Measurements from ENCODE around the gene CENPH.
"Not testable (repeated sequence)": the region's sequence is repeated elsewhere in the genome, so short reads cannot be mapped to it uniquely, and the experiment has no call there.

CENPH gene

GRCh38 chr5:69211200-69211599, 21.8 kb downstream of the CENPH start:
- DNase-seq, result no peak

GRCh38 chr5:69212022-69212421, 22.6 kb downstream of the CENPH start:
- no peak for DNase-seq

DNA sequence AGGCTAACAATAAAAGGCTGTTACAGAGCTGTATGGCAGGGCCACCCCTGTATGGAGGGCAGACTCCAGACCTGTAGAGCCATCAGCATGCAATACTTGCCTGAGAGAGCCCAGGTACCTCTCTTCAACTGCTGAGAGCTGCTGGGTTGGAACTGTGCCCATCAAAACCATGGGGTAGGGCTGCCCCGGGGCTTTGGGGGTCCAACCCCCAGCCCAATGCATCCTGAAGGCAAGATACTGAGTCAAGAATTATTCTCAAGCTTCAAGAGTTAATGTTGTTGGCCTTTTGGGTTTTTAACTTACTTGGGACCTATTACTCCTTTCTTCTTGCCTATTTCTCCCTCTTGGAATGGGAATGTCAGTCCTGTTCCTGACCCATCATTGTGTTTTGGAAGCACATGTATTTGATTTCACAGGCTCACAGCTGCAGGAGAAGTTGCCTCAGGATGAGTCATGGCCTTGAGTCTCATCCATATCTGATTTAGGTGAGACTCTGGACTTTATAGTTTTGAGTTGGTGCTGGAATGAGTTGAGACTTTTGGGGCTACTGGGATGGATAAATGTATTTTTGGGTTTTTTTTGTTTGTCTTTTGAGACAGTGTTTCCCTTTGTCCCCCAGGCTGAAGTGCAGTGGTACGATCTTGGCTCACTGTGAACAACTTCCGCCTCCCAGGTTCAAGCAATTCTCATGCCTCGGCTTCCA, 24.3 kb downstream of the CENPH start:
- DNase-seq, result no peak

DNA sequence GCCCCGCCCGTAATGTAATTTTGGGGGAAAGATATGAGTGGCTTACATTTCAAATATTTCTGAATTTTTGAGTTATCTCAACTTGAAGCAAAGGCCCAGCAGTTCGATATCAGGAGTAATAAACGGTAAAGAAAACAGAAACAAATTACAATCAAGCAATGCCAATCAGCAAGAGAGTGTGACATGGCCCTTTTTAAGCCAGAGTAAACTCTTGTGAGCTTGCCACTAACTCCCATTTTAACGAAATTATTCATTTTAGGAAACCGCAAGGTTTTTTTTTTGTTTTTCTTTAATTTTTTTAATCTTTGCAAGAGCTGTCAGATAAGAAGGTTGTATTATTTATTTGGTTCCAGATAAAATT, 27.7 kb downstream of the CENPH start:
- no peak for DNase-seq

GRCh38 chr5:69217548-69218526, 28.5 kb downstream of the CENPH start:
- peak; percentile 92 for DNase-seq

DNA sequence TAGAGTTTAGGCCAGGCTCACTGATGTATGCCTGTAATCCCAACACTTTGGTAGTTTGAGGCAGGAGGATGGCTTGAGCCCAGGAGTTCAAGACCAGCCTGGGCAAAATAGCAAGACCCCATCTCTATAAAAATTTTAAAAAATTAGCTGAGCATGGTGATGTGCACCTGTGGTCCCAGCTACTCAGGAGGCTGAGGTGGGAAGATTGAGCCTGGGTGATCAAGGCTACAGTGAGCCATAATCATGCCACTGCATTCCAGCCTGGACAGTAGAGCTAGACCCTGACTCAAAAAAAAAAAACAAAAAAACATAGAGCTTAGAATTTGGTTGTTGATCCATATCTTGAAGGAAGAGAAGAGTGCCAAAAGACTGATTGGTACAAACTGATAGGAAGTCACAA, 30.6 kb downstream of the CENPH start:
- DNase-seq, result no peak

- DNase-seq, result not testable (repeated sequence)
These were observed 31.0 kb downstream of the CENPH start for GRCh38 chr5:69220371-69220770.

GRCh38 chr5:69220833-69221232, 31.4 kb downstream of the CENPH start:
- DNase-seq, result not testable (repeated sequence)

DNA sequence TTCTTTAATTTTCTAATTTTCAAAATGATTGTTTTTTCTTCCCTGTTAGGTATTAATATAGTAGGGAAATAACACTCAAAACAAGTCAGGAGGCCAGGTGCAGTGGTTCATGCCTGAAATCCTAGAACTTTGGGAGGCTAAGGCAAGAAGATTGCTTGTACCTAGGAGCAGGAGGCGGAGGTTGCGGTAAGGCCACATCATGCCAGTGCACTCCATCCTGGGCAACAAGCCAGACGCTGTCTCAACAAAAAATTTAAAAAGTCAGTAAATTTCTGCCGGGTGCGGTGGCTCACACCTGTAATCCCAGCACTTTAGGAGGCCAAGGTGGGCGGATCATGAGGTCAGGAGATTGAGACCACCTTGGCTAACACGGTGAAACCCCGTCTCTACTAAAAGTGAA, 35.1 kb downstream of the CENPH start:
- no peak for DNase-seq

DNA sequence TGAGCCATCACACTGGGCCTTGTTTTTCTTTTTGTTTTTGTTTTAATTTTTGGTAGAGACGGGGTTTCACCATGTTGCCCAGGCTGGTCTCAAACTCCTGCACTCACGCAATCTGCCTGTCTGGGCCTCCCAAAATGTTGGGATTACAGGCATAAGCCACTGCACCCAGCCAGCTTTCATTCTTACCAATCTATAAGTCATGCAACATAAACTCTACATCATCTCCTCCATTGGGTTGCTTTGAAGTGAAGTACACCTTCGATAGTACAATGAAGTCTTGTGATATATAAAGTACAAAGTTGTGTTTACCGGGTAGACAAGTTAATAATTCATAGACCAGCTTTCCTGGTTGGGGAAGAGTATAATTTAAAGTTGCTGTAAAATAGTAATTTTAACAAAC, 36.5 kb downstream of the CENPH start:
- no peak for DNase-seq

DNA sequence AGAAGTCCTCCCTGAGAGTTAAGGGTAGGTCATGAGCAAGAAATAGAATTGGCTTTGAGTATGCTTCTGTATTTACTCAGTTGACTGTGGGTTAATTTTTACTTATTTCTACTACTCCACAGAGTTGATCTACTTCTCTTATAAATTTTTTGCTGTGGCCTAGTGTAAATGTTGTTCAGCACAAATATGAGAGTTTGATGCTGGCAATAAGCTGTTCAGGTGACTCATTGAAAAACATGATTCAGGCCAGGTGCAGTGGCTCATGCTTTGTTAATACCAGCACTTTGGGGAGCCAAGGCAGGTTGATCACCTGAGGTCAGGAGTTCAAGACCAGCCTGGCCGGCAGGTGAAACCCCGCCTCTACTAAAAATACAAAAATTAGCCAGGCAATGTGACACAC, 40.8 kb downstream of the CENPH start:
- DNase-seq, result no peak

DNA sequence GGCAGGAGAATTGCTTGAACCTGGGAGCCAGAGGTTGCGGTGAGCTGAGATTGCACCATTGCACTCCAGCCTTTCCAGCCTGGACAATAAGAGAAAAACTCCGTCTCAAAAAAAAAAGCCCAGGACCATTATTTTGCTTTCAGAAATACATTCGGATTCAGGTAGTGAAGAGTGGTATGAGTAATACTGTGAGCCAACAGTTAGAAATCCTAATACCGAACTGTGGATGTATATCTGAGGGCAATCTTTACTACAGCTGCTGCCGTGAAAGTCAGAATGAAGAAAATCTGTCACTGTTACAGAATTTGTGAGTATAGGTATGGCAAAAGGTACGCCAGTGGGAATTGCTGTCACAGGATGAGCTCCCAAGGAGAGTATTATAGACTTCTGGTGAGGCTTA, 41.9 kb downstream of the CENPH start:
- DNase-seq, result no peak

DNA sequence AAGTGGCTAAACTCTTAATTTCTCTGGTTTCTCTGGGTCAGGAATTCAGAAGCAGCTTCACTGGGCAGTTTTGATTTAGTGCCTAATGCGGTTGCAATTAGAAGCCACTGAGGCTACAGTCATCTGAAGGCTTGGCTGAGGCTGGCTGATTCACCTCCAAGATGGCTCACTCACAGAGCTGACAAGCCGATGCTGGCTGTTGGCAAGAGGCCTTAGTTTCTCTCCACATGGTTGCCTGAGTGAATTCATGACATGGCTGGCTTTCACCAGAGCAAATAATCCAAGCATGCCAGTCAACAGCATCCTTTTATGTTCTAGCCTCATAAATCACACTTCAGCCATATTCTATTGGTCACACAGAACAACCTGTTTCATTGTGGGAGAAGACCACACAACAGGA, 42.5 kb downstream of the CENPH start:
- DNase-seq, result no peak

- DNase-seq, result peak; percentile 92
These were observed 45.3 kb downstream of the CENPH start, which contains the start of gene CDK7 for GRCh38 chr5:69234457-69235268. Gene CDK7, plus strand, starts transcription at chr5:69234886. Its CDS starts 90 bp downstream, at chr5:69234976.

DNA sequence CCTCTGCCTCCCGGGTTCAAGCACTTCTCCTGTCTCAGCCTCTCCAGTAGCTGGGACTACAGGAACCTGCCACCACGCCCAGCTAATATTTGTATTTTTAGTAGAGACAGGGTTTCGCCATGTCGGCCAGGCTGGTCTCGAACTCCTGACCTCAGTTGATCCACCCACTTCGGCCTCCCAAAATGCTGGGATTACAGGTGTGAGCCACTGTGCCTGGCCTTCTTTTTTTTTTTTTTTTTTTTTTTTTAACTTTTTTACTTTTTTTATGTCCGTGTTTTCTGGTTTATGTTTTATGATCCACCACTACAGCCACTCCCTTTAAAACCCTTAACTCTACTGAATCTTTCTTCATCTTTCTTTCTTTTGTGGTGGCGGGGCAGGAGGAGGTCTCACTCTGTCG, 47.4 kb downstream of the CENPH start:
- not testable (repeated sequence) for DNase-seq

GRCh38 chr5:69237877-69238276, 48.5 kb downstream of the CENPH start:
- no peak for DNase-seq

DNA sequence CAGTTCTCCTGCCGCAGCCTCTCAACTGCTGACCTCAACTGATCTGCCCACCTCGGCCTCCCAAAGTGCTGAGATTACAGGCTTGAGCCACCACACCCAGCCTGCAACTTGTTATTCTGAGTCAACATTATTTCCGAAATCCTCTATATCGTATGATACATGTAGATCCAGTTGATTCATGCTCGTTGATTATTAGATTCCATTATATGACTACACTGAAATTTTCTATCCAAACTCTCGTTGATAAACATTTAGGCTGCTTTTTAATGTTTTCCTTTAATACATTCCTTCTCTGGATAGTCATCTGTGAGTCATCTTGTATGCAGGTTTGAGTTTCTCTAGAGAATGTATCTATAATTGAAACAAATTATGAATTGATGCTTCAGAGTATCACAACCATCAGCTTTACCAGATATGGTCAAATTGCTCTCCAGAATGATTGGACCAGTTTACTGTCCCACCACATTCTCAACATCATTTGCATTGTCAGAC, 49.4 kb downstream of the CENPH start:
- no peak for DNase-seq

DNA sequence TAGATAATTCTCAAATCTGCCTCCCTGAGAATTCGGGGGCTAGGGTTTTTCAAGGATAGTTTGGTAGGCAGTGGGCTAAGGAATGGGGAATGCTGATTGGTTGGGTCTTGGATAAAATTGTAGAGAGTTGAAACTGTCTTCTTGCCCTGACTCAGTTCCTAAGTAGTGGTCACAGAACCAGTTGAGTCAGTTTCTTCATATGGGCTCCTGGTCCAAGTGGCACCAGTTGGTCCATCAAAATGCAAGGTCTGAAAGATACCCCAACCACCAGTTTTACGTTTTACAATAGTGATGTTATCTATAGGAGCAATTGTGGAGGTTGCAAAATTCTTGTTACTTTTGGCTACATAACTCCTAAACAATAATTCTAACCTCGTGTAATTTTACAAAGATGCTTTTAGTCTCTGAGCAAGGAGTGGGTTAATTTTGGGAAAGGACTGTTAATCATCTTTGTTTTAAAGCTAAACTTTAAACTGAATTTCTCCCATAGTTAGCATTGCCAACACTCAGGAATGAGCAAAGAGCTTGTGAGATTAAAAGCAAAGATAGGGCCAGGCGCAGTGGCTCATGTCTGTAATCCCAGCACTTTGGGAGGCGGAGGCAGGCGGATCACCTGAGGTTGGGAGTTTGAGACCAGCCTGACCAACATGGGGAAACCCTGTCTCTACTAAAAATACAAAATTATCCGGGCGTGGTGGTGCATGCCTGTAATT, 53.0 kb downstream of the CENPH start:
- no peak for DNase-seq

DNA sequence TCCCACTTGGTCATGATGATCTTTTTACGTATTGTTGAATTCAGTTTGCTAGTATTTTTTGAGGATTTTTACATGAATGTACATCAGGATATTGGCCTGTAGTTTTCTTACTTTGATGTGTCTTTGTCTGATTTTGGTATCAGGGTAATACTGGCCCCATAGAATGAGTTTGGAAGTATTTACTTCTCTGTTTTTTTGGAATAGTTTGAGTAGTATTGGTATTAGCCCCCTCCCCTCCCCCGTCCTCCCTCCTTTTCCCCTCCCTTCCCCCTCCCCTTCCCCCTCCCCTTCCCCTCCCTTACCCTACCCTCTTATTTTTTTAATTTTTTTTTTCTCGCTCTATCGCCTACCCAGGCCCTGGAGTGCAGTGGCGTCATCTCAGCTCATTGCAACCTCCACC, 55.6 kb downstream of the CENPH start:
- no peak for DNase-seq

DNA sequence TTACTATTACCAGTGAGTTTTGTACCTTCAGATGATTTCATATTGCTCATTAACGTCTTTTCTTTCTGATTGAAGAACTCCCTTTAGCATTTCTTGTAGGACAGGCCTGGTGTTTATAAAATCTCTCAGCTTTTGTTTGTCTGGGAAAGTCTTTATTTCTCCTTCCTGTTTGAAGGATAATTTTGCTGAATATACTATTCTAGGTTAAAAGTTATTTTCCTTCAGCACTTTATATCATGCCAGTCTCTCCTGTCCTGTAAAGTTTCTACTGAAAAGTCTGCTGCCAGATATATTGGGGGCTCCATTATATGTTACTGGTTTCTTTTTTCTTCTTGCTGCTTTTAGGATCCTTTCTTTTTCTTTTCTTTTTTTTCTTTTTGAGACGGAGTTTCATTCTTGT, 58.6 kb downstream of the CENPH start:
- DNase-seq, result no peak

DNA sequence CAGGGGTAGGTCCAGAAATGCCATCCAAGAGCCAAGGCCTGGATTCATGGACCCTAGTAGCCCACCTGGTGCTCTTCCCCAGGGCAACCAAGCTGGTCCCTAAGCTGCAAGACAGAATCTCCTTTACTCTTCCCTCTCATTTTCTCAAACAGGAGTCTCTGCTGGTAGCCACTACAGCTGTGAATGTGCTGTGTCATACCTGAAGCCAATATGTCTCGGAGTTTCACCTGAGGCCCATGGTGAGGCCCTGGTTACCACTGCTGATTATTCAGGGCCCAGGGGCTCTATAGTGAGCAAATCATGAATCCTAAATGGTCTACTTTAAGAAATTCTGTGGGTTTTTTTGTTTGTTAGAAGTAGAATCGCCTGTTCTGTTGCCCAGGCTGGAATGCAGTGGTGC, 61.2 kb downstream of the CENPH start:
- DNase-seq, result no peak

- no peak for DNase-seq
These were observed 63.1 kb downstream of the CENPH start for GRCh38 chr5:69252437-69252836.

Measured in effector CD4-positive, alpha-beta T cell (primary cell).